Parathyroid adenoma (tissue), 2 donors: ENCODE results near the gene HLA-F.

Experiments used
- H2AFZ ChIP-seq: fragments of 300-600 bp; sonication (generic); one replicate; pipeline ENCODE4 v1.7.0; 2017; ENCODE audit warnings: antibody characterized with exemption, mild to moderate bottlenecking
- H3K27ac ChIP-seq: fragments of 300-600 bp; sonication (generic); one replicate; pipeline ENCODE4 v1.7.0; 2017
- H3K27me3 ChIP-seq: fragments of 300-600 bp; sonication (generic); one replicate; pipeline ENCODE4 v1.7.0; 2017; ENCODE audit warnings: low read length; ENCODE audit not compliant: control insufficient read depth, insufficient read depth
- H3K36me3 ChIP-seq: fragments of 300-600 bp; sonication (generic); one replicate; pipeline ENCODE4 v1.7.0; 2017; ENCODE audit warnings: low read length; ENCODE audit not compliant: control insufficient read depth, insufficient read depth
- H3K4me1 ChIP-seq: fragments of 300-600 bp; sonication (generic); one replicate; pipeline ENCODE4 v1.7.0; 2017; ENCODE audit warnings: control low read depth
- H3K4me2 ChIP-seq: fragments of 300-600 bp; sonication (generic); one replicate; pipeline ENCODE4 v1.7.0; 2017; ENCODE audit warnings: low read length
- H3K4me3 ChIP-seq: fragments of 300-600 bp; sonication (generic); one replicate; pipeline ENCODE4 v1.7.0; 2017; ENCODE audit warnings: low read depth, low read length
- H3K79me2 ChIP-seq: fragments of 300-600 bp; sonication (generic); one replicate; pipeline ENCODE4 v1.7.0; 2017; ENCODE audit warnings: control low read depth
- H3K9ac ChIP-seq: fragments of 300-600 bp; sonication (generic); one replicate; pipeline ENCODE4 v1.7.0; 2017; ENCODE audit warnings: mild to moderate bottlenecking
- H3K9me3 ChIP-seq: fragments of 300-600 bp; sonication (generic); one replicate; pipeline ENCODE4 v1.7.0; 2017; ENCODE audit warnings: low read length; ENCODE audit not compliant: control insufficient read depth
- CTCF ChIP-seq: fragments of 300-600 bp; sonication (generic); IDR thresholded peaks from one replicate; pipeline ENCODE4 v1.7.0; 2017; ENCODE audit warnings: antibody characterized with exemption, mild to moderate bottlenecking
- donor health status: primary hyperparathyroidism.

The HLA-F gene

GRCh38 chr6:29760328-29760727 lies 37.1 kb downstream of the HLA-F start:
- H3K9me3 ChIP-seq = no peaks in the 10 kb centered on the region
- no peaks in the 10 kb centered on the region for H3K27me3 ChIP-seq
- H3K4me1 ChIP-seq = no peaks in the 10 kb centered on the region
- no peak overlapping the region for H2AFZ ChIP-seq
- H3K79me2 ChIP-seq = no peaks in the 10 kb centered on the region
- no peak for TF ChIP-seq CTCF
- no peaks in the 10 kb centered on the region for H3K36me3 ChIP-seq
- H3K4me2 ChIP-seq = no peak overlapping the region
- H3K4me3 ChIP-seq = no peak overlapping the region
- no peak overlapping the region for H3K9ac ChIP-seq
- H3K27ac ChIP-seq = no peak overlapping the region

- Histone ChIP-seq H3K4me3 (no peak overlapping the region), H3K9ac (no peak overlapping the region)
Measured at GRCh38 chr6:29762051-29762450, 38.8 kb downstream of the HLA-F start.

GRCh38 chr6:29762781-29763214 lies 39.6 kb downstream of the HLA-F start:
- no peak overlapping the region for H3K9ac ChIP-seq

More at GRCh38 chr6:29762051-29762450, 38.8 kb downstream of the HLA-F start:
- H2AFZ ChIP-seq = no peak overlapping the region
- H3K79me2 ChIP-seq = no peaks in the 10 kb centered on the region
- H3K9me3 ChIP-seq = no peaks in the 10 kb centered on the region
- no peak for TF ChIP-seq CTCF
- H3K27me3 ChIP-seq = no peaks in the 10 kb centered on the region
- no peaks in the 10 kb centered on the region for H3K4me1 ChIP-seq
- H3K4me2 ChIP-seq = no peak overlapping the region
- H3K27ac ChIP-seq = no peak overlapping the region
- H3K36me3 ChIP-seq = no peaks in the 10 kb centered on the region

GRCh38 chr6:29763491-29764289 lies 40.5 kb downstream of the HLA-F start:
- no peak overlapping the region for H2AFZ ChIP-seq
- H3K27me3 ChIP-seq = no peaks in the 10 kb centered on the region
- no peaks in the 10 kb centered on the region for H3K79me2 ChIP-seq
- no peaks in the 10 kb centered on the region for H3K4me1 ChIP-seq
- no peak for TF ChIP-seq CTCF
- no peaks in the 10 kb centered on the region for H3K9me3 ChIP-seq
- H3K9ac ChIP-seq = no peak overlapping the region
- H3K4me3 ChIP-seq = no peak overlapping the region
- no peaks in the 10 kb centered on the region for H3K36me3 ChIP-seq
- no peak overlapping the region for H3K27ac ChIP-seq
- H3K4me2 ChIP-seq = no peak overlapping the region

More at GRCh38 chr6:29762781-29763214, 39.6 kb downstream of the HLA-F start:
- no peaks in the 10 kb centered on the region for H3K79me2 ChIP-seq
- H3K4me3 ChIP-seq = no peak overlapping the region
- H3K36me3 ChIP-seq = no peaks in the 10 kb centered on the region
- no peak overlapping the region for H3K4me2 ChIP-seq
- no peak overlapping the region for H2AFZ ChIP-seq
- no peaks in the 10 kb centered on the region for H3K4me1 ChIP-seq
- no peak for TF ChIP-seq CTCF
- no peaks in the 10 kb centered on the region for H3K27me3 ChIP-seq
- H3K9me3 ChIP-seq = no peaks in the 10 kb centered on the region
- no peak overlapping the region for H3K27ac ChIP-seq
